H1 (cell line): ENCODE results near the gene NKPD1. TPM values are rescaled to one million over a fixed set of nuclear protein-coding genes. Genes with fewer than 3 reads are reported as not detected.

Source experiments
- BRCA1 ChIP-seq: IDR thresholded peaks from 2 replicates; pipeline ENCODE4 v1.6.1; 2012; ENCODE audit warnings: low read depth, low read length, improper control_type of control experiment
- CHD2 ChIP-seq: IDR thresholded peaks from 2 replicates; pipeline ENCODE4 v1.6.1; 2012; ENCODE audit warnings: low read length, improper control_type of control experiment
- CHD7 ChIP-seq: fragments of 300-600 bp; sonication (generic); IDR thresholded peaks from 2 replicates; pipeline ENCODE4 v1.7.1; 2012; ENCODE audit warnings: low read length, moderate library complexity, mild to moderate bottlenecking, inconsistent platforms; ENCODE audit not compliant: insufficient replicate concordance
- CREB1 ChIP-seq: IDR thresholded peaks from 2 replicates; pipeline ENCODE4 v1.6.1; 2012; ENCODE audit warnings: inconsistent platforms
- HDAC6 ChIP-seq: IDR thresholded peaks from one replicate; pipeline ENCODE4 v1.7.1; 2012; ENCODE audit warnings: low read depth, mild to moderate bottlenecking, inconsistent platforms, low read length, moderate library complexity
- KDM1A ChIP-seq: fragments of 200-600, 300-600 bp; sonication (generic); IDR thresholded peaks from 2 replicates; pipeline ENCODE4 v1.7.1; 2016; ENCODE audit warnings: mild to moderate bottlenecking, low read length, borderline replicate concordance
- MAFK ChIP-seq: IDR thresholded peaks from 2 replicates; pipeline ENCODE4 v1.6.1; 2012; ENCODE audit warnings: low read depth, mild to moderate bottlenecking, improper control_type of control experiment, low read length
- NRF1 ChIP-seq: IDR thresholded peaks from 2 replicates; pipeline ENCODE4 v1.6.1; 2011; ENCODE audit warnings: mild to moderate bottlenecking, low read depth, low read length, improper control_type of control experiment
- POLR2A ChIP-seq, 2 experiments: IDR thresholded peaks; 1 replicate in 1 of 2; 2 replicates in 1 of 2; pipeline ENCODE4 v1.6.1; 2011; ENCODE audit warnings: low read depth in 2 of 2, low read length in 2 of 2, mild to moderate bottlenecking in 2 of 2; ENCODE audit errors: control extremely low read depth in 1 of 2
- POLR2AphosphoS5 ChIP-seq: IDR thresholded peaks from 2 replicates; pipeline ENCODE4 v1.6.1; 2011; ENCODE audit warnings: low read depth, low read length
- SIRT6 ChIP-seq: IDR thresholded peaks from one replicate; pipeline ENCODE4 v1.7.1; 2012; ENCODE audit warnings: low read length, inconsistent platforms
- polyA plus RNA-seq, 7 experiments: library from polyadenylated mRNA; depleted of rRNA in 3 of 7; stranded (reverse) in 5 of 7; unstranded in 2 of 7; fragments of >200 nt in 5 of 7; fragments of 200-250 nt in 2 of 7; gene quantifications; 1 replicate in 5 of 7; 2 replicates in 1 of 7; 4 replicates in 1 of 7; pipeline versions ENCODE4 v1.2.1 to v1.2.3, GENCODE V29; 2011 to 2013; ENCODE audit warnings: missing spikeins in 2 of 7, mixed read lengths in 2 of 7
- total RNA-seq: library from RNA; stranded (reverse); fragmentation: NEBNext Ultra II Directional; extraction: Animal tissue kit (Norgen Biotek cat#: 25700); gene quantifications from 2 replicates; pipeline ENCODE4 v1.2.1, GENCODE V29; 2021

NKPD1 gene
- total and polyA plus RNA-seq, 2 of the 8 experiments (the other 6 are each of a cell fraction or from before 2014, with no cell fraction given) = 0.30 to 0.39 TPM

- TF ChIP-seq CHD7 (no peak), POLR2AphosphoS5 (no peak), CHD2 (no peak), HDAC6 (no peak), NRF1 (no peak), POLR2A (IDR thresholded peaks at IDR 0.05; ENCODE audit: control extremely low read depth in 1 of 2, low read depth in 2 of 2, low read length in 2 of 2) (no peak), BRCA1 (no peak), SIRT6 (no peak), KDM1A (no peak), CREB1 (no peak), MAFK (no peak)
Measured at GRCh38 chr19:45145270-45146189, 15.3 kb downstream of the NKPD1 start (continued).
